GM21786 (cell line): ENCODE measurements around the gene LAGE3.
A peak's percentile ranks its signal among the peaks of the same experiment; 100 is the strongest.

Source experiments
- ATAC-seq: cut with Tn5 transposase; IDR thresholded peaks from one replicate; pipeline ENCODE4 v1.9.1; 2021; ENCODE audit not compliant: unreplicated experiment

LAGE3 gene

GRCh38 chrX:154458954-154459778 is 19.9 kb downstream of the LAGE3 start:
- ATAC-seq = no peak

GRCh38 chrX:154458116-154458953 is 20.7 kb downstream of the LAGE3 start, which contains the start of gene PLXNA3:
Gene PLXNA3, plus strand, starts transcription at chrX:154458281. Its CDS starts 1,903 bp downstream, at chrX:154460184.
- peak; percentile 40 for ATAC-seq

- peak; percentile 52 for ATAC-seq
Measured at GRCh38 chrX:154457491-154458115, 21.5 kb downstream of the LAGE3 start.

DNA sequence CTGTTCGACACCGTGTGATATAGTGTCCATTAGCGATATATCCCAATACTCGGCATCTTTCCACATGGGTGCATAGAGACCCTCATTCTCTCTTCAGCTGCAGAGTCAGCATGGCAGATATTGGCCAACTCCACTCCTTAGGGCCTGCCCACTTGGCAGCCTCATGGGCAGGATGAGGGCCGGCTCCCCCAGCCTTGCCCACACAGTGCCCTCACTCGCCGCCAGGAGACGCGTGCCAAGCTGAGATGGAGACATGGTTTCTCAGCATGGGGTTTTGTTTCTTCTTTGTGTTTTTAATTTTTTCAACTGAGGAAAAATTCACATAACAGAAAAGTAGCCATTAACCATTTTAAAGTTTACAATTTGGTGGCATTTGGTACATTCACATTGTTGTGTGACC is 26.3 kb downstream of the LAGE3 start:
- no peak for ATAC-seq

DNA sequence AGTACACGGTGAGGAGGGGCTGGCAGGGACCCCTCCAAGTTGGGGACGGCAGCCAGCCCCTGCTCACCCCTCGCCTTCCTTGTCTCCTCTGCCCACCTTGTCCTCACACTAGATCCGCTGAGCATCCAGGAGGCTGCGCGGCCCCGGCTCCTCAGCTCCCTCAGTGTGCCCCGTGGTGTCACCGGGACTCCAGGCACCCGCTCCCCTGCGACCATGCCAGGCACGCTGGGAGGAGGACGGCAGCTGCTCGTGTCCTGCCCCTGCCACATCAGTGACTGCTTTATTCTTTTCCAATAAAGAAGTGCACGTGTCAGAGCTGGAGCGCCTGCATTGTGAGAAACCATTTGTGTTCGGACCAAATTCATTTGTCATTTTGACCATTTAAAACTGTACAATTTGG is 28.8 kb downstream of the LAGE3 start:
- ATAC-seq = no peak

DNA sequence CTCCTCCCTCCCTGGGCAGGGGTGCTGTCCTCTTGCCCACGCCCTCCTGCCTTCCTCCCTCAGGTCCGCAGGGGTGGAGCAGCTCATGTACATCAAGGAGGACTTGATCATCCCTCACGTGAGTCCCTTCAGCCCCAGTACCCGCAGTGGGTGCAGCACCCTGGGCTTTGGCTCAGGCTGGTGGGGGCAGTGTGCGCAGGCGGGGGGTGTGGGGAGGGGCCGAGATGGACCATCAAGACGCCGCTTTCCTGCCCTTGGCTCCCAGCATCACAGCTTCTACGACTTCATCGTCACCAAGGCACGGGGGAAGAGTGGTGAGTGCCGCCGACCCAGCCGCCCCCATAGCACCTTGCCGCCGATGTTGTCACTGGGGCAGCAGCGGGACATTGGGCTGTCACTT is 29.5 kb downstream of the LAGE3 start:
- ATAC-seq = no peak

DNA sequence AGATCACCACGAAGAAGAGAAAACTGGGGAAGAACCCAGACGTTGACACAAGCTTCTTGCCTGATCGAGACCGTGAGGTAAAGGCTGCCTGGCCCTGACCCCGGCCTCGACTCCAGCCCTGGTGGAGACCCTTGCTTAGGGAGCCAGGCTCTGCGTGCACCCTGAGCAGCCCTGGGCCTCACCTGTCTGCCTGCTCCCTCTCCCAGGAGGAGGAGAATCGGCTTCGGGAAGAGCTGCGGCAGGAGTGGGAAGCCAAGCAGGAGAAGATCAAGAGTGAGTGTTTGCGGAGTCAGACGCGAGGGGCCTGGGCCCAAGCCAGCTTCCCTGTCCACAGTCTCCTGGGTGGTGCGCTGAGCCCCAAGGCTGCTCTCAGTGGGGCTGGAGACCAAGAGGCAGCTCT is 30.6 kb downstream of the LAGE3 start:
- ATAC-seq = no peak

GRCh38 chrX:154446430-154446829 is 32.7 kb downstream of the LAGE3 start:
- ATAC-seq = no peak

DNA sequence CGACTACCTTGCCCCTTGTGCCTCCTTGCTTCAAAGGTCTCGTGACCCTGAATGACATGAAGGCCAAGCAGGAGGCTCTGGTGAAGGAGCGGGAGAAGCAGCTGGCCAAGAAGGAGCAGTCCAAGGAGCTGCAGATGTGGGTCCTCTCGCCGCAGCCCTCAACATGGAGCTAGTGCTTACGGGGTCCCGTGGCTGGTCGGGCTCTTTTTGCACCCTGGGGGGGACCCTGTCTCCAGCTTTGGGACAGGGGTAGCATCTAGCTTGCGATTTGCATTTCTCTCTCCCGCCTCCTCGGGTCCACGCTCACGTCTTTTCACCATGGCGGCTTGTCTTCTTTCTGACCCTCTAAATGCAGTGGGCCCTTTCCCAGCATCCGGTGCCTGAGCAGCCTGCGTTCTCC is 33.3 kb downstream of the LAGE3 start:
- no peak for ATAC-seq

GRCh38 chrX:154444755-154445246 is 34.3 kb downstream of the LAGE3 start:
- no peak for ATAC-seq

DNA sequence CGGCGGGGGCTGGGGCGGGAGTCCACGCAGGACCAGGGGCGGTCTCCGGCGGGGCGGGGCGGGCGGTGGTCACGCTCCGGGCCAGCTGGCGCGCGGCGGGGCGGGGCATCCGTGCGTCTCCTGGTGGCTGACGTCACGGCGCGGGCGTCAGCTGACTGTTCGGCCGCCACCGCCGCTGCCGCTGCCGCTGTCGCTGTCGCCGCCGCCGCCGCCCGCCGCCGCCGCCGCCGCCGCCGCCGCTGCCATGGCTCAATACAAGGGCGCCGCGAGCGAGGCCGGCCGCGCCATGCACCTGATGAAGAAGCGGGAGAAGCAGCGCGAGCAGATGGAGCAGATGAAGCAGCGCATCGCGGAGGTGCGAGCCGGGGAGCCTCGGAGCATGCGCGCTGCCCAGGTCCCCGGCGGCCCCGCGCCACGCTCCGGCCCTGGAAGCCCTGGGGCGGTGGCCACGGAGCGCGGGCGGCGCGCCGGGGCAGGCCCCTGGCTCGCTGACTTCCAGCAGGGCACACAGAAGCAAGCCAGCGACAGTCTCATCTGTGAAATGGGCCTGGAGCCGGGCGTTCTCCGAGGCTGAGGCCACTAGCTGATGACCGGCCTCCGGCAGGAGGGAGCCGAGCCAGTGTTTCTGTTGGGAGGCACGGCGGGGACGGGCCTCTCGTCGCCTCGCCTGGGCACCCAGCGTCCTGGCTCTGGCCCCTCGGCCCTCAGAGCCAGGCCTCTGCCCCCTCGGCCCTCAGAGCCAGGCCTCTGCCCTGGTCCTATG is 34.9 kb downstream of the LAGE3 start, which contains the start of gene FAM50A:
TSS of gene FAM50A (plus strand) at position 150 of the 763 bp plus-strand sequence. CDS start at position 245, 95 bp downstream.
- ATAC-seq = peak; percentile 75

DNA sequence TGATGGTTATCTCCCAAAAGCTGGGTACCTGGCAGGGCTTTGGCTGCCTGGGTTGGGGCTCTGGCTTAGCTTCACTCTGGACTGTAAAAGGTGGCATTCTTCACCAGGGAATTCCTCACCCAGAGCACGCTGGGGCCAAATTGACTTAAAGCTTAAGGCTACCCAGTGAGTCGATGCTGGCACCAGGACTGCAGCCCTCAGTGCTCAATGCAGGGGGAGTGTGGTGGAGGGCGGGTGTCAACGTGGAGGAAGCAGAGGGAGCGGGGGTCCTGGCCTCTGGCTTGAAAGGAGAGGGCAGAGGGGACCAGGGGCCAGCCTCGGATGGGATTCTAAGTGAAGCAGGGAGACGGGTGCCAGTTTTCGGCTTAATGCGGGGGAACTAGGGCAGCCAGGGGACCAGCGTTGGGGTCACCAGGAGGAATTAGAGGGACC is 35.6 kb downstream of the LAGE3 start:
- ATAC-seq = no peak

DNA sequence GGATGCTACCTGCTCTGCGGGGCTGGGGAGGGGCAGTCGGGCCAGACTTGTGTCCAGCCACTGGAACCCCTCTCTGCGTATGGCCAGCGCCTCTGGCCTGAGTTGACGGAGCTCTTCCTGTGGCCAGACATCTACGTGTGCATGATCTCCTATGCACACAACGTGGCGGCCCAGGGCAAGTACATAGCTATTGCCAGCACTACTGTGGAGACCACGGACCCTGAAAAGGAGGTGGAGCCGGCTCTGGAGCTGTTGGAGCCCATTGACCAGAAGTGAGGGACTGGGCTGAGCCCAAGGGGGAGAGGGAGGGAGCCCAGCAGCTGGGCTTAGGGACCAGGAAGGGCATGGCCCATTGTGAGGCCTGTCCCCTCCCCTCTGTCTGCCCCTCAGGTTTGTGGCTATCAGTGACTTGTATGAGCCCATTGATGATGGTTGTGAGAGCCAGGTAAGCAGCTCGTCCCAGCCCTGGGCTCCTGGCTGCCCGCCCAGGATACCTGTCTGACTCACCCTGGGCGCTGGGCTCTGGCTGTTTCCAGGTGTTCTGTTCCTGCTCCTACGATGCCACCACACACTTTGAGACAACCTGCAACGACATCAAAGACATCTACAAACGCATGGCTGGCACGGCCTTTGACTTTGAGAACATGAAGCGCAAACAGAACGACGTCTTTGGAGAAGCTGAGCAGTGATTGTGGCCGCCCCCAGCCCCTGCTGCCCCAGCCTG is 36.9 kb downstream of the LAGE3 start:
- no peak for ATAC-seq

DNA sequence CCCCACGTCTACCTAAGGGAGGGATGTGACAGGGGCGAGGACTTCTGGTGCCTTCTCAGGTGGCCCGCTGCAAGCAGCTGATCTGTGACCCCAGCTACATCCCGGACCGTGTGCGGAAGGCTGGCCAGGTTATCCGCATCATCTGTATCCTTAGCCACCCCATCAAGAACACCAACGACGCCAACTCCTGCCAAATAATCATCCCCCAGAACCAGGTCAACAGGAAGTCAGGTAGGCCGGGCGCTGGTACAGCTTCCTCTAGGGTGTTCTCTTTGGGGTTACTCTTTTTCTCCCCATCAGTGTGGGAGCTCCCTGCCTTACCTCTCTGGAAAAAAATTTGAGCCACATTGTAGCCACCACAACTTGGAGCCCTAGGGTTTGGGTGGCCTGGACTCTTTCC is 37.5 kb downstream of the LAGE3 start:
- ATAC-seq = no peak

DNA sequence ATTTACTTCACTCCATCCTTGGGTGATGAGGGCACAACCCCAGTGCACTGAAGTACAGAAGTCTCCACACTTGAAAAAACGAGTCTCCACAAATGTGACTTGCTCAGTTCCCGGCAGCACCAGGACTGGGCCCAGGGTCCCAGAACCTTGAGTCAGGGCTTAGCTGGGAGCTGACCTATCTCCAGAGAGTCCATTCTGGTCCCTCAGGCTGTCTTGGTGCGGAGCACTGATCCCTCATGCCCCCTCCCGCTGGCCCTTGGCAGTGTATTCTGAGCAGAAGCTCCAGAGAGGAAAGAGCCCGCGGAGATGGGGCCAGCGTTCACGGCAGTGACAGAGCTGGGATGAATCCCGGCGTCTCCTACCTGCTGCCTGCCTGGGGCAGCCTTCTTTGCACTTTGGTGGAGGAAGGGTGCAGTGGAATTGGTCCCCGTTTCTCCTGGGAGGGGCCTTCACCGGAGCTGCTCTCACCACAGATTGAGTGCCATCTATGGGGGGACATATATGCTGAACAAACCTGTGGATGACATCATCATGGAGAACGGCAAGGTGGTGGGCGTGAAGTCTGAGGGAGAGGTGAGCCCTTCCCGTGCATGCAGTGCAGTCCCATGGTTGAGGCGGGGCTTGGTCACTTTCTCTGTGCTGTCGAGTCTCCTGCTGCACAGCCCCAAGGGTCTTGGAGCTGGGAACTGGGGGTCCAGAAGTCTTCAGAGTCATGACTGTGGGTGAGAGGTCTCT is 38.3 kb downstream of the LAGE3 start:
- ATAC-seq = no peak

DNA sequence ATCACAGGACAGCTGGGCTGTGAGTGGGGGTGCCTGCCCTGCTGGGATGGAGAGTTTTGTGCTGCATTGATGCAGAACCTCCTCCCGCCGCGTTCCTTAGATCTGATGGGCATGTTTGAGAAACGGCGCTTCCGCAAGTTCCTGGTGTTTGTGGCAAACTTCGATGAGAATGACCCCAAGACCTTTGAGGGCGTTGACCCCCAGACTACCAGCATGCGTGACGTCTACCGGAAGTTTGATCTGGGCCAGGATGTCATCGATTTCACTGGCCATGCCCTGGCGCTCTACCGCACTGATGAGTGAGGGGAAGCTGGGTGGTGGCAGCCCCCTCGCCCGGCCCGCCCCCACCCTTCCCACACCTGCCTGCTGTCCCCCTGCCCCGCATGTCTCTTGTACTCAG is 39.2 kb downstream of the LAGE3 start:
- ATAC-seq = no peak

DNA sequence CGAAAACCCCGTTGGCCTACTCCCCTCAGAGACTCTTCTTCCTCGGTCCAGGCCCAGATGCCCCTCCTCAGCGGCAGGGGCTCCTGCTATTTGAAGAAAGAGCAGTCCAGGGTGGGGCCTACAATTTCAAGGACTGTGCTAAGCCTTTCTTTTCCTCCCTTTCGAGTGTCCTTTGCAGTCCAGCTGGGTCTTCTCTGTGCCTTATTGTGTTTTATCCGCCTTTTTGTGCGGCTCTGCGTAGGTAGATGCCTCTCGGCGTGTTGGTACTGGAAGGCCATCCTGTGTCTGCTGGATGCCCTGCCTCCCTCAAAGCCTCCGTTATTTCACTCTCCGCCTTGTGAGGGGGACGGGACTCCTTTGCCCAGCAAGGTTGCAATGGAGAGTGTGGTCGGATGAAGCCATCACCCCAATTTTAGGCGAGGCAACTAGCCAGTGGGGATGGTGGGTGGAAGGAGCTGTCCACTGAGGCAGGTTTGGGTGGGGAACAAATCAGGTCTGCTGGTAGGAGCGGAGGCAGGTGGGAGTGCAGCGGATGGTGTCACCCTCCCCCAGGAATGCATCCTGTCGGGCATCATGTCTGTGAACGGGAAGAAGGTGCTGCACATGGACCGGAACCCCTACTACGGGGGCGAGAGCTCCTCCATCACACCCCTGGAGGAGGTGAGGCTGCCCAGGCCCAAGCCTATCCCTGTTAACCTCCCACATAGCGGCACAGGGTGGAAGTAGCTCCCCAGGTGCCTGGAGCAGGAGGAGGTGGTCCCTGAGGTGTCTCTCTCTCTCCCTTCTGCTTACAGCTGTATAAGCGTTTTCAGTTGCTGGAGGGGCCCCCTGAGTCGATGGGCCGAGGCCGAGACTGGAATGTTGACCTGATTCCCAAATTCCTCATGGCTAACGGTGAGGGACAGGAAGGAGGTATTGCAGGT is 40.8 kb downstream of the LAGE3 start:
- ATAC-seq = no peak
